Measurements from ENCODE around the gene LAPTM5.
A peak's percentile ranks its signal among the peaks of the same experiment; 100 is the strongest.

Gene LAPTM5

GRCh38 chr1:30716646-30717045 lies 40.9 kb downstream of the LAPTM5 start:
- no peak for DNase-seq (ENCODE audit: low read depth, low spot score)

GRCh38 chr1:30715886-30716285 lies 41.7 kb downstream of the LAPTM5 start:
- DNase-seq (ENCODE audit: low read depth, low spot score) = no peak

- no peak for DNase-seq (ENCODE audit: low read depth, low spot score)
These were observed 42.4 kb downstream of the LAPTM5 start for GRCh38 chr1:30715216-30715615.

- DNase-seq (ENCODE audit: low read depth, low spot score) = no peak
These were observed 43.0 kb downstream of the LAPTM5 start for GRCh38 chr1:30714536-30715090.

GRCh38 chr1:30714025-30714424 lies 43.5 kb downstream of the LAPTM5 start:
- no peak for DNase-seq (ENCODE audit: low read depth, low spot score)

- peak; percentile 36 for DNase-seq (ENCODE audit: low read depth, low spot score)
These were observed 44.3 kb downstream of the LAPTM5 start for GRCh38 chr1:30713311-30713710.

- no peak for DNase-seq (ENCODE audit: low read depth, low spot score)
These were observed 45.0 kb downstream of the LAPTM5 start for GRCh38 chr1:30712583-30712982.

- DNase-seq (ENCODE audit: low read depth, low spot score) = no peak
These were observed 47.2 kb downstream of the LAPTM5 start for GRCh38 chr1:30710407-30710806.

GRCh38 chr1:30708361-30708728 lies 49.2 kb downstream of the LAPTM5 start:
- no peak for DNase-seq (ENCODE audit: low read depth, low spot score)

GRCh38 chr1:30707412-30708360 lies 49.9 kb downstream of the LAPTM5 start:
- peak; percentile 85 for DNase-seq (ENCODE audit: low read depth, low spot score)

GRCh38 chr1:30706528-30706927 lies 51.0 kb downstream of the LAPTM5 start:
- peak; percentile 38 for DNase-seq (ENCODE audit: low read depth, low spot score)

- DNase-seq (ENCODE audit: low read depth, low spot score) = no peak
These were observed 51.9 kb downstream of the LAPTM5 start for GRCh38 chr1:30705698-30706097.

- no peak for DNase-seq (ENCODE audit: low read depth, low spot score)
These were observed 52.6 kb downstream of the LAPTM5 start for GRCh38 chr1:30704765-30705509.

GRCh38 chr1:30704271-30704670 lies 53.3 kb downstream of the LAPTM5 start:
- DNase-seq (ENCODE audit: low read depth, low spot score) = no peak

- DNase-seq (ENCODE audit: low read depth, low spot score) = no peak
These were observed 54.8 kb downstream of the LAPTM5 start for GRCh38 chr1:30702823-30703222.

- DNase-seq (ENCODE audit: low read depth, low spot score) = no peak
These were observed 56.3 kb downstream of the LAPTM5 start for GRCh38 chr1:30701258-30701633.

GRCh38 chr1:30700528-30701257 lies 56.9 kb downstream of the LAPTM5 start:
- DNase-seq (ENCODE audit: low read depth, low spot score) = peak; percentile 72

- DNase-seq (ENCODE audit: low read depth, low spot score) = no peak
These were observed 57.8 kb downstream of the LAPTM5 start for GRCh38 chr1:30699762-30700161.

- no peak for DNase-seq (ENCODE audit: low read depth, low spot score)
These were observed 59.1 kb downstream of the LAPTM5 start for GRCh38 chr1:30698401-30698981.

- peak; percentile 47 for DNase-seq (ENCODE audit: low read depth, low spot score)
These were observed 59.8 kb downstream of the LAPTM5 start for GRCh38 chr1:30697571-30698376.

- DNase-seq (ENCODE audit: low read depth, low spot score) = no peak
These were observed 60.7 kb downstream of the LAPTM5 start for GRCh38 chr1:30696831-30697230.

Data from astrocyte of the hippocampus (primary cell).